Ammon's horn (tissue), 1 donor: Measurements from ENCODE around the gene PRX.
"Not testable (repeated sequence)": the region's sequence is repeated elsewhere in the genome, so short reads cannot be mapped to it uniquely, and the experiment has no call there.

Experiments used
- DNase-seq: peaks from one replicate; pipeline ENCODE4 v3.0.0-alpha.2; 2016; ENCODE audit warnings: low spot score

PRX gene

GRCh38 chr19:40414542-40415535 lies 1.7 kb upstream of the PRX start:
- no peak for DNase-seq

GRCh38 chr19:40412866-40413265 lies 312 bp downstream of the PRX start:
- no peak for DNase-seq

GRCh38 chr19:40411958-40412499 lies 1.1 kb downstream of the PRX start:
- no peak for DNase-seq

GRCh38 chr19:40411125-40411842 lies 1.9 kb downstream of the PRX start:
- no peak for DNase-seq

GRCh38 chr19:40410030-40410389 lies 3.2 kb downstream of the PRX start:
- no peak for DNase-seq

- DNase-seq = not testable (repeated sequence)
Measured at GRCh38 chr19:40408598-40408925, 4.6 kb downstream of the PRX start.

GRCh38 chr19:40407714-40408597 lies 5.2 kb downstream of the PRX start:
- no peak for DNase-seq

- peak; percentile 52 for DNase-seq
Measured at GRCh38 chr19:40403262-40403984, 9.8 kb downstream of the PRX start.

- DNase-seq = no peak
Measured at GRCh38 chr19:40400559-40400958, 12.6 kb downstream of the PRX start.

- no peak for DNase-seq
Measured at GRCh38 chr19:40398417-40399131, 14.6 kb downstream of the PRX start.

GRCh38 chr19:40397568-40397906 lies 15.6 kb downstream of the PRX start:
- no peak for DNase-seq

GRCh38 chr19:40396886-40397567 lies 16.2 kb downstream of the PRX start:
- no peak for DNase-seq

- DNase-seq = no peak
Measured at GRCh38 chr19:40395956-40396355, 17.2 kb downstream of the PRX start.

GRCh38 chr19:40394816-40395210 lies 18.4 kb downstream of the PRX start:
- DNase-seq = no peak

GRCh38 chr19:40393894-40394815 lies 19.0 kb downstream of the PRX start:
- DNase-seq = no peak

GRCh38 chr19:40392894-40393517 lies 20.2 kb downstream of the PRX start:
- no peak for DNase-seq

- no peak for DNase-seq
Measured at GRCh38 chr19:40392123-40392522, 21.1 kb downstream of the PRX start.

GRCh38 chr19:40390084-40390742 lies 23.0 kb downstream of the PRX start, which contains the start of gene HIPK4:
HIPK4 (minus strand) TSS chr19:40390181; CDS start chr19:40389902, 279 bp downstream.
- DNase-seq = no peak
